ENCODE measurements around the gene UBE4B. TPM values are rescaled to one million over a fixed set of nuclear protein-coding genes. Genes with fewer than 3 reads are reported as not detected.

Gene UBE4B
- total and polyA plus RNA-seq, 9 donors = 26.3 to 46.9 (median 38.9) TPM

DNA sequence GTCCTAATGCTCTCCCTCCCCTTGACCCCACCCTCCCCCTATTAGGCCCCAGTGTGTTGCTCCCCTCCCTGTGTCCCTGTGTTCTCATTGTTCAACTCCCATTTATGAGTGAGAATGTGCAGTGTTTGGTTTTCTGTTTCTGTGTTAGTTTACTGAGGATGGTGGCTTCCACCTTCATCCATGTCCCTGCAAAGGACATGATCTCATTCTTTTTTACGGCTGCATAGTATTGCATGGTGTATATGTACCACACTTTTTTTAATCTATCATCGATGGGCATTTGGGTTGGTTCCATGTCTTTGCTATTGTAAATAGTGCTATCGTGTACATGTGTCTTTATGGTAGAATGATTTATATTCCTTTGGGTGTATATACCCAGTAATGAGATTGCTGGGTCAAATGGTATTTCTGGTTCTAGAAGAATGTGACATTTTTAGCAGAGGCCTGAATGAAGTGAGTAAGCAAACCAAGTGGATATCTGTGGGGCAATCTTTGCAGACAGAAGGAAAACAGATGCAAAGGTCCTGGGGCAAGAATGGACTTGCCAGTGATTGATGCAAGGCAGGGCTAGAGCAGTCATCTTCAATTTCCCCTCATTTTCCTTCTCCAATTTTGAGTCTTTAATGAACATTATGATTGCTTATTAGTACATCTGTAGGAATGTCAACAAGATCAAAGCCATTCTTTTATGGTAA, 50.2 kb downstream of the UBE4B start:
- H3K4me1 ChIP-seq (ENCODE audit: insufficient read depth) = peaks cover 1% of the 10 kb centered on the region
- 96 to 97% (median 96%) methylated on average over 3 of the region's 3 CpGs for WGBS, 3 donors
- TF ChIP-seq POLR2A (IDR thresholded peaks at IDR 0.05) = no peak
- H3K27me3 ChIP-seq = no peaks in the 10 kb centered on the region
- no peak overlapping the region for H3K27ac ChIP-seq
- H3K36me3 ChIP-seq = no peaks in the 10 kb centered on the region
- H3K4me3 ChIP-seq = no peak overlapping the region
- intact Hi-C loops (cut with DNase I) = no loop called here
- no peaks in the 10 kb centered on the region for H3K9me3 ChIP-seq
- no peak for DNase-seq

DNA sequence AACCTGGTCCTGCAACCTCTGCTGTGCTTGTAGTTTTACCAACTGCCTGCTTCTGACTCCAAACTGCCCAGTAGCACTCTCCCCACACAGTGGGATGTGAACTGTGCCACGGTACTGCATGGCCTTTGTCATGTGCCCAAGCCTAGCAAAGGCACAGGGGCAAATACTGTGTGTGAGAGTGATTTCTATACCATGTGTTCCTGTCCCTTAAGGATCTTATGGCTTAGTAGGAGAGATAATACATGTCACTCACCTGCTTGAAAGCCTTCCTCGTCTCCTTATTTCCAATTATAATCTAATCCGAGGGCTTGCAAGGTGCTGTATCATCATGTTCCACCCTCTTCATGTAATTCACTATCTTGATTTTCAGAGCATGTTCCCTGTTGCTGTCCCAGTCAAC, 51.3 kb downstream of the UBE4B start:
- H3K9me3 ChIP-seq = no peaks in the 10 kb centered on the region
- no peak overlapping the region for H3K4me3 ChIP-seq
- peaks cover 1% of the 10 kb centered on the region for H3K4me1 ChIP-seq (ENCODE audit: insufficient read depth)
- no peak overlapping the region for H3K27ac ChIP-seq
- TF ChIP-seq, protein P1, sequence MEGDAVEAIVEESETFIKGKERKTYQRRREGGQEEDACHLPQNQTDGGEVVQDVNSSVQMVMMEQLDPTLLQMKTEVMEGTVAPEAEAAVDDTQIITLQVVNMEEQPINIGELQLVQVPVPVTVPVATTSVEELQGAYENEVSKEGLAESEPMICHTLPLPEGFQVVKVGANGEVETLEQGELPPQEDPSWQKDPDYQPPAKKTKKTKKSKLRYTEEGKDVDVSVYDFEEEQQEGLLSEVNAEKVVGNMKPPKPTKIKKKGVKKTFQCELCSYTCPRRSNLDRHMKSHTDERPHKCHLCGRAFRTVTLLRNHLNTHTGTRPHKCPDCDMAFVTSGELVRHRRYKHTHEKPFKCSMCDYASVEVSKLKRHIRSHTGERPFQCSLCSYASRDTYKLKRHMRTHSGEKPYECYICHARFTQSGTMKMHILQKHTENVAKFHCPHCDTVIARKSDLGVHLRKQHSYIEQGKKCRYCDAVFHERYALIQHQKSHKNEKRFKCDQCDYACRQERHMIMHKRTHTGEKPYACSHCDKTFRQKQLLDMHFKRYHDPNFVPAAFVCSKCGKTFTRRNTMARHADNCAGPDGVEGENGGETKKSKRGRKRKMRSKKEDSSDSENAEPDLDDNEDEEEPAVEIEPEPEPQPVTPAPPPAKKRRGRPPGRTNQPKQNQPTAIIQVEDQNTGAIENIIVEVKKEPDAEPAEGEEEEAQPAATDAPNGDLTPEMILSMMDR (IDR thresholded peaks at IDR 0.05) = no peak
- no peak for TF ChIP-seq POLR2A (IDR thresholded peaks at IDR 0.05)
- WGBS, 3 donors = 88 to 94% (median 92%) methylated on average over 3 of the region's 3 CpGs
- H3K27me3 ChIP-seq = no peaks in the 10 kb centered on the region
- no peaks in the 10 kb centered on the region for H3K36me3 ChIP-seq
- intact Hi-C loops (cut with DNase I) = no loop called here
- no peak for DNase-seq

DNA sequence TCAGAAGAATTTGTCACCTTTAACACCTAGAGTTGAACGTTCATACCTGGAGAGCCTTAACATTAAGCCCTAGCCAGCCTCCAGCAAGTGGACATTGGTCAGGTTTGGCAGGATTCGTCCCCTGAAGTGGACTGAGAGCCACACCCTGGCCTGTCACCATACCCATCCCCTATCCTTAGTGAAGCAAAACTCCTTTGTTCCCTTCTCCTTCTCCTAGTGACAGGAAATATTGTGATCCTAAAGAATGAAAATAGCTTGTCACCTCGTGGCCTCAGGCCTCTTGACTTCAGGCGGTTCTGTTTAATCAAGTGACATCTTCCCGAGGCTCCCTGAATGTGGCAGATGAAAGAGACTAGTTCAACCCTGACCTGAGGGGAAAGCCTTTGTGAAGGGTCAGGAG, 52.3 kb downstream of the UBE4B start:
- Histone ChIP-seq H3K9me3 (no peaks in the 10 kb centered on the region), H3K4me3 (no peak overlapping the region), H3K36me3 (no peaks in the 10 kb centered on the region), H3K27ac (no peak overlapping the region), H3K27me3 (no peaks in the 10 kb centered on the region), H3K4me1 (ENCODE audit: insufficient read depth) (peaks cover 1% of the 10 kb centered on the region)
- no peak for TF ChIP-seq POLR2A (IDR thresholded peaks at IDR 0.05)
- DNase-seq = no peak
- WGBS, 3 donors = 57 to 79% (median 73%) methylated on average over 5 of the region's 5 CpGs
- intact Hi-C loops (cut with DNase I) = no loop called here

DNA sequence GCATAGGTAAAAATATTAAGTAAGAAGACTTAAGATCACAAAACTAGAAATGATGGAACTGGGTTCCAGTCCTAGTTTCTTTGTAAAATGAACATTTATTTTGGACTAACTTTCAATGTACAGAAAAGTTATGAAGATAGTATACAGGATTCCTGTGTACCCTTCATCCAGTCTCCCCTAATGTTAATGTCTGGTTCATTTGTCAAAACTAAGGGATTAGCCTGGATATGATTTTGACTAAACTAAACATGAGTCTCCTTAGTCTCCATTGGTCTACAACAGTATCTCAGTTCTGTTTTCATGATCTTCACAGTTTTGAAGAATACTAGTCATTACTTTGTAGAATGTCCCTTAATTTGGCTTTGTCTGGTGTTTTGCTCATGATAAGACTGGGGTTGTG, 54.5 kb downstream of the UBE4B start:
- Histone ChIP-seq H3K27me3 (no peaks in the 10 kb centered on the region), H3K9me3 (no peaks in the 10 kb centered on the region), H3K4me1 (ENCODE audit: insufficient read depth) (peaks cover 1% of the 10 kb centered on the region), H3K27ac (no peak overlapping the region), H3K4me3 (no peak overlapping the region), H3K36me3 (no peaks in the 10 kb centered on the region)
- no peak for DNase-seq
- TF ChIP-seq EP300 (IDR thresholded peaks at IDR 0.05) (no peak), POLR2A (IDR thresholded peaks at IDR 0.05) (no peak)
- TF ChIP-seq, protein P1 (IDR thresholded peaks at IDR 0.05) = no peak
- intact Hi-C loops (cut with DNase I) = no loop called here

DNA sequence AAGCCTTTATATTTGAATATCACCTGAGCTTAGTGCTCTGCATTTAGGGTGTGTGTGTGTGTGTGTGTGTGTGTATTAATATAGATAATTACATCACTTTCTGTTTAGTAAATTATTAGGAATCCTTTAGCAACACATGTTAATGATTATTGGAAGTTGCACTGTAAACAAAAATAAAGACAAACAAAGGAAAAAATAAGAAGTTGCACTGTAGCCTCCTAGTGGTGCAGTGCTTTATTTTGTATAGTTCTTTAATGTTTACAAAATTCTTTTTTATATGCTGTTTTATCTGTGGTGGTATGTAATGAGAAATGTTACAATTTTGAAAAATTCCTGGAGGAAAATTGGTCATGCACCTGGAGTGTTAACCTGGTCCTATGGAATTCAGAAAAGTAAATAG, 69.2 kb downstream of the UBE4B start:
- intact Hi-C loops (cut with DNase I) = no loop called here
- TF ChIP-seq, protein P1 (IDR thresholded peaks at IDR 0.05) = no peak
- TF ChIP-seq EP300 (IDR thresholded peaks at IDR 0.05) = no peak
- Histone ChIP-seq H3K36me3 (no peaks in the 10 kb centered on the region), H3K4me1 (ENCODE audit: insufficient read depth) (no peaks in the 10 kb centered on the region), H3K9me3 (no peaks in the 10 kb centered on the region), H3K27ac (no peak overlapping the region), H3K4me3 (no peak overlapping the region), H3K27me3 (no peaks in the 10 kb centered on the region)
- DNase-seq = no peak
